ENCODE measurements around the gene KIAA1586. TPM values are rescaled to one million over a fixed set of nuclear protein-coding genes. Genes with fewer than 3 reads are reported as not detected.

KIAA1586 gene, protein sequence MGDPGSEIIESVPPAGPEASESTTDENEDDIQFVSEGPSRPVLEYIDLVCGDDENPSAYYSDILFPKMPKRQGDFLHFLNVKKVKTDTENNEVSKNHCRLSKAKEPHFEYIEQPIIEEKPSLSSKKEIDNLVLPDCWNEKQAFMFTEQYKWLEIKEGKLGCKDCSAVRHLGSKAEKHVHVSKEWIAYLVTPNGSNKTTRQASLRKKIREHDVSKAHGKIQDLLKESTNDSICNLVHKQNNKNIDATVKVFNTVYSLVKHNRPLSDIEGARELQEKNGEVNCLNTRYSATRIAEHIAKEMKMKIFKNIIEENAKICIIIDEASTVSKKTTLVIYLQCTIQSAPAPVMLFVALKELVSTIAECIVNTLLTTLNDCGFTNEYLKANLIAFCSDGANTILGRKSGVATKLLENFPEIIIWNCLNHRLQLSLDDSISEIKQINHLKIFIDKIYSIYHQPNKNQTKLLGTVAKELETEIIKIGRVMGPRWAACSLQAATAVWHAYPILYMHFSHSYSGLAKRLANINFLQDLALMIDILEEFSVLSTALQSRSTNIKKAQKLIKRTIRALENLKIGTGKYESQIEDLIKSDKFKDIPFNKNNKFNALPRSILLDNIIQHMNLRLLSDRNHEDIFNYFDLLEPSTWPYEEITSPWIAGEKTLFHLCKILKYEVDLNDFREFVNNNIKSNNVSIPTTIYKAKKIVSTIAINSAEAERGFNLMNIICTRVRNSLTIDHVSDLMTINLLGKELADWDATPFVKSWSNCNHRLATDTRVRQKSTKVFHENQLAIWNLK
- 13.4 and 18.8 TPM in 2 replicates for total RNA-seq

DNA sequence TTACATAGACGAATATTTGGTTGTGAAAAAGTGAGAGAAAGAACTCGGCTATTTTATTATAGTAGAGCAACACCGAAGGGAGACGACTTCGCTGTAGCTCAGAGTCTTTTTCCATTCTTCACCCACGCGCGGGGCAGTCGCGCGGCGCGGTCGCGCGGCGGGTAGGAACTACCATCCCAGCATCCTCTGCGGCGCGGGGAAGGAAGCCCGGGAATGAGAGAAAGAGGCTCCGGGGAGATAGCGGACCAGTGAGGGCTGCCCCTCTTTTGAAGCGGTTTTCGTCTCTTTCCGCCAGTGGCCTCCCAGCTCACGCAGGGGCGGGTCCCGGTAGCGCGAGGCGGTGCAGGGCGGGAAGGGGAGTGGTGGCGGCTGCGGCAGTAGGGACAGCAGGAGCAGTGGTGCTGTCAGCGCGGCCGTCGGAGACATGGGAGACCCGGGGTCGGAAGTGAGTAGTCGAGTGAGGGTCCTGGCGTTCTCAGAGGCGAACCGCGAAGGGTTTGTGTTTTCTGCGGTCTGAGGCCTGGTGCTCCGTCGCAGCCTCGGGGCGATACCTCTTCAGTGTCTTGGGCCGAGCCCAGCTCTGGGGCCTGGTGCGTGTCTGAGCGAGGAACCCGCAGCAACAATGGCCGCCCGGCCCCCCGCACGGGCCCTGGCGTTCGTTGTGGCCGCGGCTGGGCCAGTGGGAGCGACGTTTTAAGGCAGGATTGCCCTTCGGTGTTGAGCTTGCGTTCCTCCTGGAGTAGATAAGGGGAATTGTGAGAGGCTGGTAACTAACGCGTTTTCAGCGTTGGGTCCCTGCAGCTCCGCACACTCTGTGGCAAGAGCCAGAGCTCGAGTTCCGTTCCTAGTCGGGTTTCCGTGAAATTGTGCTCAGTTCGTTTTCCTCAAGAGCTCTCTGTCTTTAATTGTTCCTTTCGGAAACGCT, at the start of gene KIAA1586:
Gene KIAA1586, plus strand, starts transcription at position 362 of the 925 bp plus-strand sequence. Its CDS starts 63 bp downstream, at position 425.

DNA sequence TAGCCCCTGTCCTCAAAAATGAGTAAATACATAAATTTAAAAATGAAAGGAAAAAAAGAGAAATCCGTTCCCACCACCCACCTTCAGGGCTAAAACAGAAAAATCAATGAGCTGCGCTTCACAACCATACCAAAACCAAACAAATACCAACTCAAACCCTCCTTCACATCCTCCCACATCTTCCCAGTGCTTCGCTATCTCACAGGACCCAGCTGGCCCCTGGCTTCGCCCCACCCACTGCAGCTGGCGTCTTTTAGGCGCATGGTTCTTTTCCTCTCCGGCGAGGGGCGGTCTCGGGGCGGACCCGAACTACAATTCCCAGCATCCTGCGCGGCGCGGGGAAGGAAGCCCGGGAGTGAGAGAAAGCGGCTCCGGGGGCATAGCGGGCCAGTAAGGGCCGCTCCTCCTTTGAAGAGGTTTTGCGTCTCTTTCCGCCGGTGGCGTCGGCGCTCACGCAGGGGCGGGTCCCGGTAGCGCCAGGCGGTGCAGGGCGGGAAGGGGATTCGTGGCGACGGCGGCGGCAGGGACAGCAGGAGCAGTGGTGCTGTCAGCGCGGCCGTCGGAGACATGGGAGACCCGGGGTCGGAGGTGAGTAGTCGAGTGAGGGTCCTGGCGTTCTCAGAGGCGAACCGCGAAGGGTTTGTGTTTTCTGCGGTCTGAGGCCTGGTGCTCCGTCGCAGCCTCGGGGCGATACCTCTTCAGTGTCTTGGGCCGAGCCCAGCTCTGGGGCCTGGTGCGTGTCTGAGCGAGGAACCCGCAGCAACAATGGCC, 43.4 kb downstream of the KIAA1586 start, which contains the start of gene ZNF451:
Gene ZNF451, plus strand, starts transcription at position 502 of the 771 bp plus-strand sequence. Its CDS starts 66 bp downstream, at position 568.

Small RNAs within 50 kb of the gene (small RNA-seq; reads per million reads assigned to genes)
- not detected for gene FTH1P15

Other genes starting within 250 kb of the KIAA1586 start
- gene BEND6, start 91.6 kb upstream of the KIAA1586 start, total RNA-seq, result 12.6 and 20.6 TPM in 2 replicates
- gene ZNF451, start 43.5 kb downstream of the KIAA1586 start, total RNA-seq, result 79.3 and 84.2 TPM in 2 replicates
- gene BAG2, start 125.6 kb downstream of the KIAA1586 start, total RNA-seq, result 3.0 and 3.1 TPM in 2 replicates
- 11.0 and 14.5 TPM in 2 replicates for gene RAB23, start 175.6 kb downstream of the KIAA1586 start, total RNA-seq